Fibroblast of the aortic adventitia (primary cell): ENCODE results near the gene LARP4B. TPM values are rescaled to one million over a fixed set of nuclear protein-coding genes. Genes with fewer than 3 reads are reported as not detected.
A peak's percentile ranks its signal among the peaks of the same experiment; 100 is the strongest.

Source experiments
- DNase-seq: peaks from one replicate; pipeline ENCODE4 v3.0.0-alpha.2; 2010; ENCODE audit warnings: low read depth
- H3K4me3 ChIP-seq: 2 replicates; pipeline ENCODE4 v1.5.1; 2011; ENCODE audit warnings: low read depth, mild to moderate bottlenecking, control low read depth, low read length, moderate library complexity
- total RNA-seq: library from RNA; depleted of rRNA; stranded (reverse); fragments of >200 nt; gene quantifications from 2 replicates; pipeline ENCODE4 v1.2.3, GENCODE V29; 2012; ENCODE audit warnings: low replicate concordance
- TF ChIP-seq, protein P1 (sequence below): IDR thresholded peaks from 2 replicates; pipeline ENCODE4 v1.5.1; 2011; ENCODE audit warnings: mild to moderate bottlenecking, low read length, control low read depth, inconsistent platforms; ENCODE audit not compliant: insufficient read depth

Gene LARP4B
- 25.2 and 38.7 TPM in 2 replicates for total RNA-seq

DNA sequence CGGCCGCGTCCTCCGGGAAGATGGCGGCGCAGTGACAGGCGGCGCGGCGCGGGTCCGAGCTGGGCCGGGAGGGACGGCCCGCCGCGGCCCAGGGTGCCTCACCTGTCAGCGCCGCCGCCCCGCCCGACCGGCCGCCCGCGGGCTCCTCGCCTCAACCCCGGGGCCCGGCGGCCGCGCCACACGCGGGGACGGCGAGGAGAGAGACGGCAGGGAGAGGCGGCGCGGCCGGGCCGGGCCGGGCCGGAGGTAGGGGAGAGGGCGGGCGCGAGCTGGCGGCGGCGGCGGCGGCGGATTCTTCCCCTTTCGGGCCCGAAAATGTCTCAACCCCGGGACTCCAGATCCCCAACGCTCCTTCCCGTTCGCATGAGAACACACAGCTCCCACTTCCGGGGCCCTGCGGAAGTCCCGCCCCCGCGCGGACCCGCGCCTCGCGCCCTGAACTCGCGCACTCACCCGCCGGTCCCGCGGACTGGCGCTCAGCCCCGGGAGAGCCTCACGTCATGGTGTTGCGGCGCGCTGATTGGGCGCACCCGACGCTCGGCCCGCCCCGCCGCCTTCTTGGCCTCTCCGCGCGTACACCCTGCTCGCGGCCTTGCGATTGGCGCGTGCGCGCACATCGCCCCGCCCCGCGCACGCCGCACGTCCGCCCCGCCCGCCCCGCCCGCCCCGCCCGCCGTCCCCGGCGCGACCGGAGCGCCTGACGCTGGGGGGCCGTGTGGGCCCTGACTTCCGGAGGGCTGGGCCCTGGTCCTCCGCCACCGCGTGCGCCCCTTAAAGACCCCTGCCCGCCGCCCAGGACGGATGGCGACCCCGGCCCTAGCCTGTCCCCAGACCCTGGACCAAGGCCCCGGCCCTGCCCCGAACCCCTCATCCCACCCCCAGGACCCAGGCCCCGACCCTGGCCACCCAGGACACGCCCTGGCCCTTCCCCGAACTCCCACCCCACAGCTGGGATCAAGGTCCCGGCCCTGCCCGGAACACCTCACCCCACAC lies at the start of gene LARP4B:
TSS of gene LARP4B (minus strand) at position 380 of the 993 bp plus-strand sequence. CDS start 45,984 bp downstream, outside the sequence.
- TF ChIP-seq, protein P1, sequence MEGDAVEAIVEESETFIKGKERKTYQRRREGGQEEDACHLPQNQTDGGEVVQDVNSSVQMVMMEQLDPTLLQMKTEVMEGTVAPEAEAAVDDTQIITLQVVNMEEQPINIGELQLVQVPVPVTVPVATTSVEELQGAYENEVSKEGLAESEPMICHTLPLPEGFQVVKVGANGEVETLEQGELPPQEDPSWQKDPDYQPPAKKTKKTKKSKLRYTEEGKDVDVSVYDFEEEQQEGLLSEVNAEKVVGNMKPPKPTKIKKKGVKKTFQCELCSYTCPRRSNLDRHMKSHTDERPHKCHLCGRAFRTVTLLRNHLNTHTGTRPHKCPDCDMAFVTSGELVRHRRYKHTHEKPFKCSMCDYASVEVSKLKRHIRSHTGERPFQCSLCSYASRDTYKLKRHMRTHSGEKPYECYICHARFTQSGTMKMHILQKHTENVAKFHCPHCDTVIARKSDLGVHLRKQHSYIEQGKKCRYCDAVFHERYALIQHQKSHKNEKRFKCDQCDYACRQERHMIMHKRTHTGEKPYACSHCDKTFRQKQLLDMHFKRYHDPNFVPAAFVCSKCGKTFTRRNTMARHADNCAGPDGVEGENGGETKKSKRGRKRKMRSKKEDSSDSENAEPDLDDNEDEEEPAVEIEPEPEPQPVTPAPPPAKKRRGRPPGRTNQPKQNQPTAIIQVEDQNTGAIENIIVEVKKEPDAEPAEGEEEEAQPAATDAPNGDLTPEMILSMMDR = no peak

GRCh38 chr10:980468-981093 lies 49.1 kb upstream of the LARP4B start:
- TF ChIP-seq, protein P1 = no peak
- no peak for DNase-seq

More for the DNA sequence above, at the start of gene LARP4B:
- peak within 1 kb of the TSS; percentile 80 for H3K4me3 ChIP-seq
- peak; percentile 96 for DNase-seq

GRCh38 chr10:978826-979421 lies 47.4 kb upstream of the LARP4B start:
- TF ChIP-seq, protein P1 = no peak
- H3K4me3 ChIP-seq = no peak overlapping the region
- no peak for DNase-seq

More at GRCh38 chr10:980468-981093, 49.1 kb upstream of the LARP4B start:
- H3K4me3 ChIP-seq = no peak overlapping the region

DNA sequence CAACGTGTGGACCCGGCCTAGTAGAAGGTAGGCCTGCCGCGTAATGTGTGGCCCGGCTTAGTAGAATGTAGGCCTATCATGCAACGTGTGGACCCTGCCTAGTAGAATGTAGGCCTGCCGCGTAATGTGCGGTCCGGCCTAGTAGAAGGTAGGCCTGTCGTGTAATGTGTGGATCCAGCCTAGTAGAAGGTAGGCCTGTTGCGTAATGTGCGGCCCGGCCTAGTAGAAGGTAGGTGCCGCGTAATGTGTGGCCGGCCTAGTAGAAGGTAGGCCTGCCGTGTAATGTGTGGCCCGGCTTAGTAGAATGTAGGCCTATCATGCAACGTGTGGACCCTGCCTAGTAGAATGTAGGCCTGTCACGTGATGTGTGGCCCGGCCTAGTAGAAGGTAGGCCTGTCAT lies 44.8 kb upstream of the LARP4B start:
- no peak overlapping the region for H3K4me3 ChIP-seq
- TF ChIP-seq, protein P1 = no peak
- no peak for DNase-seq

DNA sequence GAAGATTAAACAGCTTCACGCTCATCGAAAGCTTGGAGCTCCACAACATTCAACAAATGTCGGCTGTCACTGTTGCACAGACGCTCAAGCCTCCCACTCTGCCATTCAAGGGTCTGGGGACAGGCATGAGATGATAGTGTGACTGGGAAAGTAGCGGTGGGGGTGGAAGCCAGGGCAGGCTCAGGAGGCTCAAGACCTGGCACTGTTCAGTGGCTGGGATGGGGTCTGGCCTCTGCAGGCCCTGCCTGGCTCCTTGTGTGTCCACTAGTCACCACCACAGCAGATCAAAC lies 43.2 kb upstream of the LARP4B start:
- H3K4me3 ChIP-seq = no peak overlapping the region
- DNase-seq = no peak
- TF ChIP-seq, protein P1 = no peak

DNA sequence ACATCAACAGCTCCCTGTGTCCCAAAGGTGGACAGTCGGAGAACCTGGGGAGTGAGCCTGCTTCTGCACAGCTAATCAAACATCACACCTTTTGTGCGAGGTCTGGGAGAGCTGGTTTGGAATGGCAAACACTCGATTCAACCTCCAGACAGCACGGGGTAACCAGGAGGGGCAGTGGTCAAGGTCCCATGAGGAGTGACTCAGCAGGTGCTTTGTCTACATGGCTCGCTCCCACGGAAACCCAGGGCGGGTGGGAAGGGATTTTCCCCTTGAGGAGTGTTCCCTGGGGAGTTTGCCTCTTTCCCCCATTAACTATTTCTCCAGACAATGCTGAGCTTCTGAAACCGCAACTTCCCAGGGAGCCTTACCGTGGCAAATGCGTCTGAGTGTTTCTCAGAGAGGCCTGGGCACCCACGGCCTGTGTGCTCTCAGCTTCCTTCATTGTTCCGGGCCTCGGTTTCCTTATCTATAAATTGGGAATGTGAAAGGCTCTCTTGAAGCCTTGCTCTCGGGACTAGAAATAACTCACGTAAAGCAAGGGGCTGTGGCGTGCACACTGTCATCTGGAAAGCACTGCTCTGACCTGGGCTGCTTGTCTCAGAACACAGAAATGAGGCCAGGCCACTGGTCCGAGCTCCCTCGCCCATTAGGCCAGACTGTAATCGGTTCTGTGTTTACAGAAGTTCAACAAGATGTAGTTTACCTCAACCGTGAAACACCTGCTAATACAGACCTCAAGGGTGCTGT lies 42.7 kb upstream of the LARP4B start:
- H3K4me3 ChIP-seq = no peak overlapping the region
- DNase-seq = peak; percentile 27
- TF ChIP-seq, protein P1 = no peak
